GOT3 (cell line): ENCODE data around the gene KCNE3.

Experiments used
- DNase-seq: peaks from one replicate; lab custom pipeline; 2025; ENCODE audit warnings: mixed read lengths; lab: John Stamatoyannopoulos, UW

Gene KCNE3

GRCh38 chr11:74466916-74467885 lies at the start of gene KCNE3:
KCNE3 (minus strand) TSS chr11:74467549; CDS start chr11:74457563, 9,986 bp downstream.
- DNase-seq, result no peak

- DNase-seq, result no peak
Measured at GRCh38 chr11:74507582-74507981, 40.2 kb upstream of the KCNE3 start.

GRCh38 chr11:74506823-74507222 lies 39.5 kb upstream of the KCNE3 start:
- no peak for DNase-seq

DNA sequence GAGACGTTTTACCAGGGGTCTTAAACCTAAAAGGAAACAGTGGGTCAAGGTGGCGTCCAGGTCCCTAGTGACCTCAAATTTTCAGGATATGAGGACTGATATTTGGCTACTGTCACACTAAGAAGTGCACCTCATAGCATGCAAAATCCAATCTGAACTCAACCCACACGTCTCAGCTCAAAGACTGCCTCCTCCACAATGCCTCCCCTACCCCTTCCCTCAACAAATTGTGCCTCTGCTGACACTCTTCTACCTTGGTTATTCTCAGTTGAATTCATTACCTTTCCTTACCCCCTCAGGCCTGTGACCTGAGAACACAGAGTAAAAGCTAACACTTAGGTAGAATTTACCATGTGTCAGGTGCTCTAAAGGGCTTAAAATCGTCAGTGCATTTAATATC lies 38.6 kb upstream of the KCNE3 start:
- no peak for DNase-seq

DNA sequence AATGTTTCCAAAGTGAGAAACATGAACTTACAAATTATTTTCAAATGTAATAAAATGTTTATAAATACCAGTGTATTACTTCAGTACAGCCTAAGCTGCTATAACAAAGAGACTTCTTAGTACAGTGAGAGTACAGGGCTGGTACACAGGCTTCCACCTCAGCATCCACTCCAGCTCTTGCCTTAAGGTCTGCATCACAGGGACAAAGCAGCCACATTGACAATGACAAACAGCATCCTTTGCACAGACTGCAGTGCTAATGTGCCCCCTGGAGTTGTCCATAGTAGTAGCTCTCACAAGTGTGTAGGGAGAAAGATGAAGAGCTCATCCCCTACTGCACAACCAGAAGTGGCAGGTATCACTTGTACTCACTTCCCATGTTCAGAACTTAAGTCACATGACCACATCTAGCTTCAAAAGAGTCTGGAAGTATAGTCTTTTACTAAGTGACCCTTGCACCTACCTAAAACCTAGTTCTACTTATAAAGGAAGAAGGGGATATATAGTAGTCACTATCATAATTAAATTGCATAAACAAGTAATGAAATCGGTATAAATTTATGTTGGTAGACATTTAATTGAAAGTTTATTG lies 36.8 kb upstream of the KCNE3 start:
- no peak for DNase-seq

DNA sequence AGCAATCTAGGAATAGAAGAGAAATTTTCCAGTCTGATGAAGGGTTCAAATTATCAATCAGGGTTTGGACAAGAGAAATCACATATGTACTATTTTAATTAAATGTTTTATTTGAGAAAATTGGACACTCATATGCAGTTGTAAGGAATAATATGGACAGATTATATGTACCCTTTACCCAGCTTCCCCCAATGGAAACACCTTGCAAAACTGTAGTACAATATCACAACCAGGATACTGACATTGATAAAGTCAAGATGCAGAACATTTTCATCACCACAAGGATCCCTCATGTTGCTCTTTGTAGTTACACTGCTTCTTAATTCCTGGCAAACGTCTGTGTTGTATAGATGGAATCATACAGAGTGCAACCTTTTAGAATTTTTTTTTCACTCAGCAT lies 27.6 kb upstream of the KCNE3 start:
- no peak for DNase-seq

DNA sequence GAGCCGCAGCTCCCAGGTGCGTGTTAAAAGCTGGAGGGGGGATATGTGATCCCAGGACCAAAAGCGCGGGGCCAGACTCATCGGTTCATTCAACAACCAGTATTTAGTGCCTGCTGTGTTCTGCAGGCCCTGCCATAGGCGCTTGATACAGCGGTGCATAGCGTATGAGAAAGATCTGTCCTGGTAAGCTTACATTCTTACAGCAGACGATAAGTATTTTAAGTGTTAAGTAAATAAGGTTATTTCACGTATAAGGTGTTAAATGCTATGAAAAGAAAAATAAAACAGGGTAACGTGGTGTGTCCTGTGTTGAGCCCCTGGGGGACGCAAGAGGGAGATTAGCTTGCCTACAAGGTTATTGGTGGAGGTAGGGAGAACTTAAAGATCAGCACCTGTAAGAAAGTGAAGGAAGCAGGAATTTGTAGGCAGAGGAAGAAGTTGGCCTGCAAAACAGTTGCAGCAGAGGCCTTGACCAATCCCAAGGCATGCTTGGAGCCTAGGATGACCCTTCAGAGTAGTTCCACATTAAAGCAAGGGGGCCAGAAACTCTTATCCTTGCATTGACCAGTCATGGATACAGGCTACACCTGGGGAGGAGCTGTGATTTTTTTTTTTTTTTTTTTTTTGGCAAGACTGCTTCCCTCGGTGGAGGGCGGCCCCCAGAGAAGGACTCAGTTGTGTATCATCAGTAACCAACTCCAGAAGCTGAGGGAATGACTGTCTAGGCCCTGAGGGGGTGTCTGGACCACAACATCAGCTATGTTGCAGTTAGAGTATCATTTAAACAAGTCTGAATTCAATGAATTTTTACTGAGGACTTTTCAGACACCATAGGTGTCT lies 26.7 kb upstream of the KCNE3 start:
- DNase-seq, result no peak

DNA sequence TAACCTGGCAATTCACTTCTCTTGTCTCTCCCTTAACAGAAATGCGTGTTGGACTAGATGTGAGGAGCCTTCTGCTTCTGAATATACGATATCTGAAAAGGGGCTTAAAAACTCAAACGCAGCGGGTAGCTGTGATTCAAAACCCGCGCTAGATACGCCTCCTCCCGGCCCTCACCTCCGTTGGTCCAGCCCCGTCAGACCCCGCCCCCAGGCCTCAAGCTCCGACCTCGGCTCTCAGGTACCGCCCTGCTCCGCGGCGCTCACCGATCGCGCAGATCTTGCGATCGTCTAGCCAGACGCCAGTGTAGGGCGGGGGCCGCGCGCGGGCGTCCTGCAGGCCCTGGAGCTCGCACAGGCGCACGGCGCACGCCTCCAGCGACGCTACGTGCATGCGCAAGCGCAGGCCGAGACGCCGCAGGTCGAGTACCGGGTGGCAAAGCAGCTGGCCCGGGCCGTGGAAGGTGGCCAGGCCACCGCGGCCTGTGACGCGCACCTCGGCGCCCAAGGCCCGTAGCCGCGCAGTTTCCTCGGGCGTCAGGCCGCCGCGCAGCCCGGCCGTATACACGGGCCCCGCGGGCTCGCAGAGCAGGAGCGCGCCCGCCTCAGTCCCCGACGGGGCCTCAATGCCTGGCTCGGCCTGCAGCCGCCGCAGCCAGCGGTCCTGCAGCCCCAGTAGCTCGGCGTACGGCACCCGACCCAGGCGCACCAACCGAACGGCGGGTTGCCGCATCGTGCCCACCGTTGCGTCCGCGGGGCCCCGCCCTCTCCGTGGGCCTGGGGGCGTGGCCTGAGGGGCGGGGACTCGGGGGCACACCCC lies 25.8 kb upstream of the KCNE3 start, which contains the start of gene LIPT2:
LIPT2 (minus strand) TSS at position 751 of the 817 bp plus-strand sequence; CDS start at position 730, 21 bp downstream.
- peak; percentile 66 for DNase-seq

DNA sequence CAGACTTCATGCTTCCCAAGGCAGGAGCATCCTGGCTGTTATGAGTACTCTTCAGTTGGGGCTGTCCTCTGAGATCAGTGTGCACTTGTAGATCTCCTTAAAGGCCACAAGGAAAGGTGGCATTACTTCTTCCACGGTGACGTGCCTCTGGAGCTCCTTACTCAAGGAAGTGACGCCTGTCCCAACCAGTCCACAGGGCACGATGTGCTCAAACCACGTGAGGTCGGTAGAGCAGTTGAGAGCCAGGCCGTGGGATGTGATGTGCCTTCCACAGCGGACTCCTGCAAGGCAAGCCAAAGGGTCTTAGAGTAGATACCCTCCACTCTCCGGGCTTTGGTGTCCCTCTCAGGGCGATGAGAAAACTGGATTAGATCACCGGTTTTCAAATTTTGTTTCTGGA lies 24.7 kb upstream of the KCNE3 start:
- no peak for DNase-seq

GRCh38 chr11:74490941-74491340 lies 23.6 kb upstream of the KCNE3 start:
- DNase-seq, result no peak

- DNase-seq, result no peak
Measured at GRCh38 chr11:74487875-74488274, 20.5 kb upstream of the KCNE3 start.

DNA sequence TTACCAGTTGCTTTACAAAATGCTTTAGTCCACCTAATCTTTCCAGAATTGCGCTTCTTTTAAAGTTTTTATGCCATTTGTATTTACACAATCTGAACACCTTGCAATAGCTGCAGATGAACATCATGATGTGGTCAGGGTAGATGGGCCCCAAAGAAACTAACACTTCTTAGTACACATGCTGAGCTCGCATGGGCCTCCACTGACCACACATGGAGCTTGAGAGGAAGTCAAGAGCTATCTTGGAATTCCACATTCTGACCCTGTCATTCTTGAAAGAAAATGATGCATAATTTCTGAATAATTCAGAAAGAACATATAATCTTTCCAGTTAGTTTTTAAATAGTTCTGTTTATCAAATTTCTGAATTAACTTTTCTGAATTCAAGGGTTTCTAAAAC lies 18.5 kb upstream of the KCNE3 start:
- DNase-seq, result no peak

DNA sequence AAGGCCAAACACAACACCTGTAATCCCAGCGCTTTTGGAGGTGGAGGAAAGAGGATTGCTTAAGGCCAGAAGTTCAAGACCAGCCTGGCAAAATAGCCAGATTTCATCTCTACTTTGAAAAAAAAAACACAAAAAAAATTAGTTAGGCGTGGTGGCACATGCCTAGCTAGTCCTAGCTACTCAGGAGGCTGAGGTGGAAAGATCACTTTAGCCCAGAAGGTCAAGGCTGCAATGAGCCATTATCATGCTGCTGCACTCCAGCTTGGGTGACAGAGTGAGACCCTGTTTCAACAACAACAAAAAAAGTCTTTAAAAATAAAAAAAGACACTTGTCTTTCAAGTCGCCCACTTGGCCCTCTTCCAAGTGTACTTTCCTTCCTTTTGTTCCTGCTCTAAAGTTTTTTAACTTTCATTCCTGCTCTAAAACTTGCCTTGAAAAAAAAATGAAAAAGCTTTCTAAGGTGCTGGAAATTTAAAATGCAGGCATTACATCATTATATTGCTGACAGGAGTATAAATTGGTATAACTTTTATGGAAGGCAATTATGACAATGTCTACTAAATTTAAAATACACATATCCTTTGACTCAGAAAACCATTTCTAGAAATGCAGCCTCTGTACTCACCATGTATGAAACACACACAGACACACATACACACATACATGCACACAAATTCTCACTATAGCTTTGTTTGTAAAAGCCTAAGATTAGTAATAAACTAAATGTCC lies 13.5 kb upstream of the KCNE3 start:
- no peak for DNase-seq

DNA sequence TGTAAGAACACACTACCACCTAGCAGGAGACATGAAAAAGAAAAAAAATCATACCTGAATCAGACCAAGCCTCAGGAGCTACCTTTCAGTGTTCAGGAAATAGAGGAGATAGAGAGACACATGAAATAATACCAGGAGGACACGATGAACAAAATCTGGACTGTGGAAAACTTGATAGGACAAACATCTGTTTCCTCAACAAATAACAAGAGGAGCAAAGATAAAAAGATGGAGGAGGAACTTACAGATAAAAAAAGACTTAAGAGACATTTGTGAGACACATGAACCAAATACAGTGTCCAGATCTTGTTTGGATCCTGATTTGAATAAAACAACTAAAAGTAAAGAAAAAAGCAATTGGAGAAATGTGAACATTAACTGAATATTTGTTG lies 12.4 kb upstream of the KCNE3 start:
- no peak for DNase-seq

GRCh38 chr11:74478877-74479731 lies 11.8 kb upstream of the KCNE3 start:
- no peak for DNase-seq

DNA sequence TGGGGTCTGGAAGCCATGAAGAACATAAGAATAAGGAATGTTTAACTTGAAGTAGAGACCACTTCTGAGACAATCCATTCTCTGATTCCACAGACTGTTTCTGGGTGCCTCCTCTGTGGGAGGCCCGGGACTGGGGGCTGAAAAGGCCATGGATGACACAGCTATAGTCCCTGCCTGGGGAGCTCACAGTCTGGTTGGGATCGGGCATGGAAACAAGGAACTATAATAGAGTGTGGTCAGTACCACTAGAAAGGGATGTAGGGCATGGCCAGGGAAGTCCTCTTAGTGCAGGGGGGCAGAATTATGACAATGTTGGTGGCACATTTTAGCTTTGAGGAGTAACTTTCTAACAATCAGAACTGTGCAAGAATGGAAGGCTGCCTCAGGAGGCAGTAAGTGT lies 9.2 kb upstream of the KCNE3 start:
- no peak for DNase-seq

DNA sequence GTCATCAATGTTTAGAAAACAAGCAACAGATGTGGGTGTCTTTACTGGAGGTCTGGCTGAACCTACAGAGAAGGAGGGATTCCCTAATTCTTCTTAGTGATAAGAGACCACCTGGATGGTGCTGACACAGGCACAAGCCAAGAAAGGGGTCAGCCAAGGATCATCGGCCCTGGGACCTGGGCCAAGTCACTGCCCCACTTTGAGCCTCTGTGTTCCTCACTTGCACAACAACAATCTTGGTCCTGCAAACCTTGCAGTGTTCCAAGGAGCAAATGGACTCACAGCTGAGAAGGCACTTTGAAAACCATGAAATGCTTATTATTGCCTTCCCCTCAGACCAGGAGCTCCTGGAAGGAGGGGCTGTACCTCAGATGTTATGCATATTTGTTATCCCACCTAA lies 7.0 kb upstream of the KCNE3 start:
- no peak for DNase-seq

- DNase-seq, result no peak
Measured at GRCh38 chr11:74473382-74474173, 6.2 kb upstream of the KCNE3 start.
